ENCODE measurements around the gene RABGAP1L. TPM values are rescaled to one million over a fixed set of nuclear protein-coding genes. Genes with fewer than 3 reads are reported as not detected.
"Not testable (repeated sequence)": the region's sequence is repeated elsewhere in the genome, so short reads cannot be mapped to it uniquely, and the experiment has no call there.

RABGAP1L gene
- total RNA-seq, 1 experiment from 2014 or later: 14.0 TPM

DNA sequence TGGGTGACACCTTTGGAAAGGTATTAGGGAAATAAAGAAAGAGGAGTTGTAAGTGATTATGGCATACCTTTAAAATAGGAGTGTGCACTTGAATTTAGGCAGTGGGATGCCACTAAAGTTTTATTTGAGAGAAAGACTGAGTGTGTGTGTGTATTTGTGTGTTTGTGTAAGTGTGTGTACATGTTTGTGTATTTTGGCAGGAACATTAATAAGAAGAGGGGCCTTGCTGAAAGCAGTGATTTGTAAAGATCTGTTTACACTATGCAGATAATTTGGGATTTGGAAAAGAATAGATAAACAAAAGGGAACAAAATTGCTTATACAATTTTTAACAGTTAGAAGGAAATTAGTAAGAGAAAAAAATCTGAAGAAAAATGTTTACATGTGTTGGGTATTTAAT is 409.2 kb downstream of the RABGAP1L start:
- no peak for DNase-seq (ENCODE audit: low read depth)

DNA sequence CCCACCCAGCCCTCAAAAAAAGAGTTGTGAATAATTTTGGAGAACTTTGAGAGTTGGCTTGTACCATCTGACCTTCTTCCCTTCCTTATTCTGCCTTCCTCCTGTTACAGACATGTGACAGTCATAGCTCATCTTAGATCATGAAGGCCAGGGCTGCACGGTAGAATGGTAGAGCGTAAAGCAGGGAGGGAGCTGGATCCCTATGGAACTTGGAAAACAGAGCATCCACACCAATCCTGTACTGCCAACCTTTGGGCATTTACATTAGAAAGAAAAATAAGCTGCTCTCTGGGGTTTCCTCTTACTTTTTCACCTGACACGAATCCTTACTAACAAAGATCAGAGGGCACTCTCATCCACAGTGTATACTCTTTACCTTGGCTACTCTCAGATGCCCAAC is 409.9 kb downstream of the RABGAP1L start:
- DNase-seq (ENCODE audit: low read depth): no peak

DNA sequence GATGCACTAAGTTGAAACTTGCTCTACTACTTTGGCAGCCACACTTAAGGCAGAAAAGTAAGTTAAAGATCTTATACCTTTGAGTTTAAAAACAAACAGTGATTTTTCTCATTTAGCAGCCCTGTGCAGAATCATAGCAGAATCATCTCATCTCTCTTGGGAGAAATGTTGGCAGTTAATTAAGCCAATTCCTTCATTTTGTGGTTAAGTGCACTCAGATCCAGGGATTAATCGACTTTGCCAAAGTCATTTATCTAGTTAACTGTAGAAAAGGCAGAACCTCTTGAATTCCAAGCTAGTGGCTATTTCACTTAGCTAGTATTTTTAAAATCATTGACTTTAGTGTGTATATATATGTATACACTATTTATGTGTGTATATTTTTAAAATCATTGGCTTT is 413.5 kb downstream of the RABGAP1L start:
- no peak for DNase-seq (ENCODE audit: low read depth)

GRCh38 chr1:174576120-174576519 is 416.8 kb downstream of the RABGAP1L start:
- DNase-seq (ENCODE audit: low read depth): not testable (repeated sequence)

DNA sequence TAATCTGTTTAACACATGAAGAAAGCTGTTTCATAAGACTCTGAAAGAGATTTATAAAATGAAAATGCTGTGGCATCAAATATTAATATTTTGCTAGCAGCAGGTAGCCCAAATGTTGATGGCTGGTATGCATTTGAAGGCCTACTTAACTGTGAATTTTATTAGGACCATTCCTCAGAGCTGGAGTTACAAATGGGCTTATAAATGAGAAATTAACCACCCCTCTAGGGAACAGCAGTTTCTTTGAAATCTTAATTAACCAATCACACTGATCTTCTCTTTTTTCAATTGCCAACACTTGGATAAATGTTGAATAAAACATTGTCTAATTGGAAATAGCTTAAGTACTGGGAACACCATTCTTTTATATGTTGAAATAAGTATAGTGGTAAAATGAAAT is 418.4 kb downstream of the RABGAP1L start:
- no peak for DNase-seq (ENCODE audit: low read depth)

- no peak for DNase-seq (ENCODE audit: low read depth)
Measured at GRCh38 chr1:174580801-174581200, 421.5 kb downstream of the RABGAP1L start.

DNA sequence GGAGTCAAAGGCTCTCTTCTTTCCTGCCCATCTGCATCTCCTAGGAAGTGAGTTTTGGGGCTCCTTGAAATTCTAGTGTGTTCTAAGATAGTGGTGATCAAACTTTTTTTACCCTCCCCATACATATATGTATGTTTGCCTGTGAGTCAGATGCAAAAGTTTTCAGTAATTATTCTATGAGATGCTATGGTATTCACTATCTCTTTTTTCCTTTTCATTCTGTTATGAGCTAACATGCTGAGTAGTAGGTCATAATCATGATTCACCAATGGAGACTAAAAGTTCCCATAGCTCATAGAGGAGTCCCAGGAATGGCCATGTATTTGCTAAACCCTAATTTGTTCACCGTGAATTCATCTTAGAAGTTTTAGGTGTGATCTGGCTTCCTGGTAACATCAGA is 424.0 kb downstream of the RABGAP1L start:
- no peak for DNase-seq (ENCODE audit: low read depth)

- DNase-seq (ENCODE audit: low read depth): no peak
Measured at GRCh38 chr1:174584071-174584470, 424.8 kb downstream of the RABGAP1L start.

DNA sequence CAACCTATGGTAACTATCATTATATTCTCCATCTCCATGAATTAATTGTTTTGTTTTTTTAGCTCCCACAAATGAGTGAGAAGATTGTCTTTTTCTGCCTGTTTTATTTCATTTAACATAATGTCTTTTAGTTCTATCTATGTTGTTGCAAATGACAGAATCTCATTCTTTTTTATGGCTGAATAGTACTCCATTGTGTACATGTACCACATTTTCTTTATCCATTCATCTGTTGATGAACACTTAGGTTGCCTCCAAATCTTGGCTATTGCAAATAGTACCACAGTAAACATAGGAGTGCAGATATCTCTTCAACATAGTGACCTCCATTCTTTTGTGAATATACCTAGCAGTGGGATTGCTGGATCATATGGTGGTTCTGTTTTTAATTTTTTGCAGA is 429.3 kb downstream of the RABGAP1L start:
- DNase-seq (ENCODE audit: low read depth): not testable (repeated sequence)

GRCh38 chr1:174605198-174605597 is 445.9 kb downstream of the RABGAP1L start:
- peak; percentile 1 for DNase-seq (ENCODE audit: low read depth)

GRCh38 chr1:174606471-174606870 is 447.2 kb downstream of the RABGAP1L start:
- no peak for DNase-seq (ENCODE audit: low read depth)

DNA sequence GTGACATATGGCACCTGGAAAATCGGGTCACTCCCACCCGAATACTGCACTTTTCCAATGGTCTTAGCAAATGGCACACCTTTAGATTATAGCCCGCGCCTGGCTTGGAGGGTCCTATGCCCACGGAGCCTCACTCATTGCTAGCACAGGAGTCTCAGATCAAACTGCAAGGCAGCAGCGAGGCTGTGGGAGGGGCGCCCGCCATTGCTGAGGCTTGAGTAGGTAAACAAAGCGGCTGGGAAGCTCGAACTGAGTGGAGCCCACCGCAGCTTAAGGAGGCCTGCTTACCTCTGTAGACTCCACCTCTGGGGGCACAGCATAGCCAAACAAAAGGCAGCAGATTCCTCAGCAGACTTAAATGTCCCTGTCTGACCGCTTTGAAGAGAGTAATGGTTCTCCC is 458.6 kb downstream of the RABGAP1L start:
- not testable (repeated sequence) for DNase-seq (ENCODE audit: low read depth)

- no peak for DNase-seq (ENCODE audit: low read depth)
Measured at GRCh38 chr1:174623324-174624035, 464.2 kb downstream of the RABGAP1L start.

DNA sequence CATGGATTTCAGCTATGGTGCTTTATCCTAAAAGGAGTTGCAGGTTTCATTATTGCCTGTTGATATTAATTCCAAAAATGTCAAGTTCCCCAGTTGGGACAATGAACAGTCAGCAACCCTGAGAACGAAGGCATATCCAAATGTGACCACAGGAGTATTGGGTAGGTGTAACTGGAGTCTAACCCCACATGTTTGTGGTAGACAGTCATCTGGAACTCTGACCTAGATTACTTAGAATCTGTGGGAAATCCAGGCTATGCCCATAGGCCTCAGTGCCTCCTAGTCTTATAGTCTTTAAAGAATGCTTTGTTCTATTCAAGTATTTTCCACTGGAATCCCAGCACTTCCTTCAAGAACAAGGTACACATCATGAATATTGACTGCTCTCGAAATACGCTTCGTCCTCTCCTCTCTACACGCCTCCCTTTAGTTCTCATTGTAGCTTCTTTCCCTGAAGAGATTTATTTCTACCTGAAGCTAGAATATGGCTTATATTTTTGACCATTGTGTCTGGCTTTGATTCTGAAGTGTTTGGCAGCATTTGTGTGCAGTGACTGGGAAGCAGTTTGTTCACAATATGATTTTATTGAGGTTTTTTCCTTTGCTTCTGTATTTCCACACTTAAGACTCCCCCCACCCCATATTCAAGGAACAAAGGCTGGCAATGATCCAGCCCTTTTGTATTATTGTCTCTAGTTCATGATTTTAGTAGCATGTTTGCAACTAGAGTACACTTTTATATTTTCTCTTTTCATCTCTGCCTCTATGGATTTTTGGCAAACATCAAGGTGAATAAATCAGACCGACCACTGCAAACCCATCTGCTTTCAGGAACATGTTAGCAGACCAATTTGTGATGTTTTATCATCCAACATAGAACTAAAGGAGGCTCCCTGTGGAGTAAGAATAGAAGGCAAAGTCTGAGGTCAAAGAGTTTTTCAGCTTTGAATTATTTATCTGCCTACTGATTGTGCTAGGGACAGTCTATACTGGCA is 467.0 kb downstream of the RABGAP1L start:
- peak; percentile 74 for DNase-seq (ENCODE audit: low read depth)

DNA sequence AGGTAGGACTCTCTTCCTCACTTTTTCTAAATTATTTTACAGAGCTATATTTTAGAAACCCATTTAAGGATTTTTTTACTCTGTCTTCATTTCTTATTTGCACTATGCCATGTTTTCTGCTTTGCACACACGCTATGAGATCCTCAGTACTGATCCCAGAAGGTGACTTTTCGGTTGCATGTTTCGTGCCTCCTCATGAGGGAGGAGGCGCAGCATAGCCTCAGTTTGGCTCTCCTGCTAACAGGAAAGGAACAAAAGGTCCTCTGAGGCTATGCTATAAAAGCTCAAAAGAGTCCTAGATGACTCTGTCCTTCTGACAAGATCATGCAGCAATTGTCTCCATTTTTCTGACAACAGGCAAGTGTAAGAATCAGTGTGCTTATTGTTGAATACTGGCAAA is 478.2 kb downstream of the RABGAP1L start:
- DNase-seq (ENCODE audit: low read depth): no peak

- DNase-seq (ENCODE audit: low read depth): no peak
Measured at GRCh38 chr1:174639461-174639860, 480.1 kb downstream of the RABGAP1L start.

DNA sequence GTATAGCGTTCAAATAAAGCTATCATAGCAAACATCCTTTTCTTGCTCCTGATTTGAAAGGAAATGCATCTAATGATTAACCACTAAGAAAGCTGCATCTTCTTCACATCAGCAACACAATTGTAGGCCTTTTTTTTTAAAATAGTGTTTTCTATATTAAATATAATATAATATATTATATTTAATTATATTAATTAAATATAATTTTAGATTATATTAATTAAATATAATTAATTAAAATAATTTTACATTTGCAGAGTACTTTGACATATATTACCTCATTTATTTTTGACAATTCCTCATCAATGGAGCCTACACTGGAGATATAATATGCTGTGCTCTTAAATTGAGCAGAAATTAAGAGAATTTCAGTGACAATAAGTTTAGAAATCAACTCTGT is 481.5 kb downstream of the RABGAP1L start:
- DNase-seq (ENCODE audit: low read depth): no peak

GRCh38 chr1:174642393-174642792 is 483.1 kb downstream of the RABGAP1L start:
- DNase-seq (ENCODE audit: low read depth): no peak

GRCh38 chr1:174643206-174643605 is 483.9 kb downstream of the RABGAP1L start:
- DNase-seq (ENCODE audit: low read depth): no peak

DNA sequence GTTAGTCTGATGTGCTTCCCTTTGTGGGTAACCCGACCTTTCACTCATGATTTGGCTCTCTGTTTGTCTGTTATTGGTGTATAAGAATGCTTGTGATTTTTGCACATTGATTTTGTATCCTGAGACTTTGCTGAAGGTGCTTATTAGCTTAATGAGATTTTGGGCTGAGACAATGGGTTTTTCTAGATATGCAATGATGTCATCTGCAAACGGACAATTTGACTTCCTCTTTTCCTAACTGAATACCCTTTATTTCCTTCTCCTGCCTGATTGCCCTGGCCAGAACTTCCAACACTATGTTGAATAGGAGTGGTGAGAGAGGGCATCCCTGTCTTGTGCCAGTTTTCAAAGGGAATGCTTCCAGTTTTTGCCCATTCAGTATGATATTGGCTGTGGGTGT is 490.3 kb downstream of the RABGAP1L start:
- not testable (repeated sequence) for DNase-seq (ENCODE audit: low read depth)

- no peak for DNase-seq (ENCODE audit: low read depth)
Measured at GRCh38 chr1:174652569-174653280, 493.4 kb downstream of the RABGAP1L start.

DNA sequence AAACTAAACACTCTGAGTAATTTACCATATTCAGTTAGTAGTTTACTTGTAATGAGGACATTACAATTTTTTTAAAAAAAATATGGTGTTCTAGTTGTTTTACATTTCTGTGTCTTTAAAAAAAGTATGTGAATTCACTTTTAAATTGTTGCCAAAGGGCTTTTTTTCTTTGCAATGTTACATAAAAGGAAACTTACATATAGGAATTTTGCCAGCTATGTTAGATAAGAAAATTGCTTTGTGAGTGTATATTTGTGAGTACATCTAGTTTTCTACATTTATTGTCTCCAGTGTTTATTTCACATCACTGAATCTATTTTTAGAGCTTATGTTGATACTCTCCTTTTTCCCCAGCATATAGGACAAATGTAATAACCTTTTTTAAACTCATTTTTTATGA is 495.2 kb downstream of the RABGAP1L start:
- no peak for DNase-seq (ENCODE audit: low read depth)

All from LHCN-M2 (cell line).